Measurements from ENCODE around the gene XRCC1. TPM values are rescaled to one million over a fixed set of nuclear protein-coding genes. Genes with fewer than 3 reads are reported as not detected.
"Not testable (repeated sequence)": the region's sequence is repeated elsewhere in the genome, so short reads cannot be mapped to it uniquely, and the experiment has no call there.

Gene XRCC1
- polyA plus RNA-seq, 1 experiment: 15.2 TPM

GRCh38 chr19:43609872-43610271, 34.5 kb upstream of the XRCC1 start:
- ChIA-PET CTCF (interaction anchor here (1.3 kb wide), 1 partner anchor 15 kb away, joined by 4 read pairs; no protein-coding TSS in a partner anchor), POLR2A (no interaction called here)
- Histone ChIP-seq H3K27me3 (ENCODE audit: control insufficient read depth, insufficient read depth, low read length) (no peaks in the 10 kb centered on the region), H3K27ac (ENCODE audit: low read depth, low read length) (no peak overlapping the region), H3K4me3 (ENCODE audit: low read depth, low read length) (no peak overlapping the region), H3K9me3 (ENCODE audit: control insufficient read depth, insufficient read depth, low read length) (no peaks in the 10 kb centered on the region)
- no peak for DNase-seq (ENCODE audit: low read depth, low spot score)
- TF ChIP-seq CTCF (IDR thresholded peaks at IDR 0.05; ENCODE audit: low read depth, low read length): no peak

GRCh38 chr19:43607238-43608205, 32.2 kb upstream of the XRCC1 start:
- POLR2A ChIA-PET: no interaction called here
- no peak for TF ChIP-seq CTCF (IDR thresholded peaks at IDR 0.05; ENCODE audit: low read depth, low read length)
- no peak overlapping the region for H3K27ac ChIP-seq (ENCODE audit: low read depth, low read length)
- no peak for DNase-seq (ENCODE audit: low read depth, low spot score)
- no peaks in the 10 kb centered on the region for H3K9me3 ChIP-seq (ENCODE audit: control insufficient read depth, insufficient read depth, low read length)
- no peak overlapping the region for H3K4me3 ChIP-seq (ENCODE audit: low read depth, low read length)
- no peaks in the 10 kb centered on the region for H3K27me3 ChIP-seq (ENCODE audit: control insufficient read depth, insufficient read depth, low read length)
- CTCF ChIA-PET: no interaction called here

DNA sequence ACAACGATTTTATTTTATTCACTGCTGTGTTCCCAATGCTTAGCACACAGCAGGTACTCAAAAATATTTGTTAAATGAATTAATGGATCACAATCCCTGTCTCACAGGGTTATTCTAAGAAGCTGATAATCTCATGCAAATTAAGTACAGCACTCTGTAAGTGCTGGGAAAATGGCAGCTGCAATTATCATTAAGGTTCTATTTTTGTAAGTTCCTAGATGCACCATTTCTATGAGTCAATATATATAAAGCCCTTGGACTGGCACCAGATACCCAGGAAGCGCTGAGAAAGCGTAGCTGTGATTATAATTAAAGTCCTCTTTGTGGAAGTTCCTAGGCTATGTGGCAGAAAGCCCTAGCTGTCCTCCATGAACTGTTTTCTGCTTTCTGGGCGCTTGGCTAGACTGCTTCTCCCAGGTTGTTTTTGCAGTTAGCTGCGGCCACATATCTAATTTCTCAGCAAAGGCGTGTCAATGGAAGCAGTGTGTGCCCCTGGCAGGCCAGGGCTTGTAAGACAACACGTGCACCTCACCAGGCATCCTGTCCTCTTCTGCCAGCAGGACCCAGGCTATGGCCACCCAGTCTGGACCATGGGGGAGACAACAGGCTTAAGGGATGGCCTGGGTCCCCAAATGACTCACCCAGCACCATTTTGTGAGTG, 31.4 kb upstream of the XRCC1 start:
- CTCF ChIA-PET: no interaction called here
- no peaks in the 10 kb centered on the region for H3K9me3 ChIP-seq (ENCODE audit: control insufficient read depth, insufficient read depth, low read length)
- H3K27me3 ChIP-seq (ENCODE audit: control insufficient read depth, insufficient read depth, low read length): no peaks in the 10 kb centered on the region
- H3K4me3 ChIP-seq (ENCODE audit: low read depth, low read length): no peak overlapping the region
- DNase-seq (ENCODE audit: low read depth, low spot score): no peak
- TF ChIP-seq CTCF (IDR thresholded peaks at IDR 0.05; ENCODE audit: low read depth, low read length): no peak
- no peak overlapping the region for H3K27ac ChIP-seq (ENCODE audit: low read depth, low read length)
- POLR2A ChIA-PET: interaction anchor here (1.4 kb wide), 1 partner anchor 10 kb away, joined by 4 read pairs; the partner anchor contains the start of genes IRGQ and ZNF576

- Histone ChIP-seq H3K4me3 (ENCODE audit: low read depth, low read length) (no peak overlapping the region), H3K27ac (ENCODE audit: low read depth, low read length) (no peak overlapping the region), H3K9me3 (ENCODE audit: control insufficient read depth, insufficient read depth, low read length) (no peaks in the 10 kb centered on the region), H3K27me3 (ENCODE audit: control insufficient read depth, insufficient read depth, low read length) (no peaks in the 10 kb centered on the region)
- DNase-seq (ENCODE audit: low read depth, low spot score): no peak
- ChIA-PET CTCF (interaction anchor here (0.6 kb wide), 1 partner anchor 10 kb away, joined by 3 read pairs; no protein-coding TSS in a partner anchor), POLR2A (interaction anchor here (0.5 to 1.4 kb wide), 3 partner anchors 10 to 70 kb away, joined by 3 to 4 read pairs (median 3); partner anchors contain the start of genes IRGQ and ZNF576)
- TF ChIP-seq CTCF (IDR thresholded peaks at IDR 0.05; ENCODE audit: low read depth, low read length): no peak
Measured at GRCh38 chr19:43605875-43606568, 30.7 kb upstream of the XRCC1 start.

DNA sequence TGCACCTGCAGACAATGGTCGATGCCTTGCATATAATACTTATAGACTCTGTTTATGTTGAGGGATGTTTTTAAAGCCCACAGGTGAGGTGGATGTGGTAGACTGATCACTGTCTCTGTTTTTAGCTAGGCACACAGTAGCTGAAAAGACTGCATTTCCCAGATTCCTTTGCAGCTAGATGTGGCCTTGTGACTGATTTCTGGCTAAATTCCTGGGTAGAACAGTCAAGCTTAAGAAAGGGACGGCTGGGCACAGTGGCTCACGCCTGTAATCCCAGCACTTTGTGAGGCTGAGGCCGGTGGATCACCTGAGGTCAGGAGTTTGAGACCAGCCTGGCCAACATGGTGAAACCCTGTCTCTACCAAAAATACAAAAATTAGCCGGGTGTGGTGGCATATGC, 25.0 kb upstream of the XRCC1 start:
- H3K27me3 ChIP-seq (ENCODE audit: control insufficient read depth, insufficient read depth, low read length); DNase-seq (ENCODE audit: low read depth, low spot score); H3K4me3 ChIP-seq (ENCODE audit: low read depth, low read length); H3K27ac ChIP-seq (ENCODE audit: low read depth, low read length); H3K9me3 ChIP-seq (ENCODE audit: control insufficient read depth, insufficient read depth, low read length); CTCF ChIA-PET; POLR2A ChIA-PET: not testable (repeated sequence)
